Liver (tissue), 9 donors: ENCODE results near the gene KRTAP6-2. TPM values are rescaled to one million over a fixed set of nuclear protein-coding genes. Genes with fewer than 3 reads are reported as not detected.

Source experiments
- DNase-seq: peaks from one replicate; pipeline ENCODE4 v3.0.0-alpha.2; 2017; ENCODE audit warnings: low spot score
- H3K27ac ChIP-seq, 2 donors: one replicate each; pipeline ENCODE4 v1.7.0; 2013; ENCODE audit warnings: inconsistent platforms in 2 of 2, low read length in 2 of 2, control low read depth in 1 of 2, low read depth in 1 of 2, mild to moderate bottlenecking in 1 of 2
- H3K27me3 ChIP-seq, 4 donors: one replicate each; pipeline versions ENCODE4 v1.6.1 to v1.7.0; 2013; ENCODE audit warnings: low read length in 3 of 4, inconsistent platforms in 1 of 4, mild to moderate bottlenecking in 1 of 4, moderate library complexity in 1 of 4; ENCODE audit not compliant: control insufficient read depth in 4 of 4, insufficient read depth in 4 of 4
- H3K36me3 ChIP-seq, 4 donors: one replicate each; pipeline versions ENCODE4 v1.6.1 to v1.7.0; 2013; ENCODE audit warnings: low read length in 3 of 4, mild to moderate bottlenecking in 3 of 4, low read depth in 1 of 4, moderate library complexity in 1 of 4; ENCODE audit not compliant: control insufficient read depth in 4 of 4, insufficient read depth in 3 of 4
- H3K4me1 ChIP-seq, 4 donors: one replicate each; pipeline versions ENCODE4 v1.6.1 to v1.7.0; 2013; ENCODE audit warnings: low read length in 3 of 4, mild to moderate bottlenecking in 3 of 4, moderate library complexity in 1 of 4; ENCODE audit not compliant: control insufficient read depth in 4 of 4, insufficient read depth in 4 of 4
- H3K4me3 ChIP-seq, 3 donors: one replicate each; pipeline versions ENCODE4 v1.6.1 to v1.7.0; 2013; ENCODE audit warnings: low read length in 3 of 3, control low read depth in 1 of 3, low read depth in 1 of 3, mild to moderate bottlenecking in 1 of 3
- H3K9ac ChIP-seq, 2 donors: one replicate each; pipeline ENCODE4 v1.7.0; 2013; ENCODE audit warnings: low read length in 2 of 2, mild to moderate bottlenecking in 2 of 2, moderate library complexity in 2 of 2, control low read depth in 1 of 2, low read depth in 1 of 2
- H3K9me3 ChIP-seq, 4 donors: one replicate each; pipeline versions ENCODE4 v1.6.1 to v1.7.0; 2013; ENCODE audit warnings: low read length in 3 of 4; ENCODE audit not compliant: control insufficient read depth in 4 of 4
- ATF3 ChIP-seq: IDR thresholded peaks from 2 replicates; pipeline ENCODE4 v1.6.1; 2016; ENCODE audit warnings: antibody characterized with exemption
- CTCF ChIP-seq: fragments of 150-350 bp; IDR thresholded peaks from 2 replicates; pipeline ENCODE4 v1.5.1; 2017; ENCODE audit warnings: improper control_type of control experiment, low read depth, low read length; ENCODE audit not compliant: missing input control
- EGR1 ChIP-seq, 2 donors: IDR thresholded peaks; 2 replicates each; pipeline ENCODE4 v1.6.1; 2016 to 2018; ENCODE audit warnings: antibody characterized with exemption in 2 of 2, low read depth in 2 of 2
- FOXA1 ChIP-seq: IDR thresholded peaks from 2 replicates; pipeline ENCODE4 v1.6.1; 2016; ENCODE audit warnings: antibody characterized with exemption
- GABPA ChIP-seq, 2 donors: IDR thresholded peaks in 1 of 2; conservative IDR thresholded peaks in 1 of 2; 2 replicates each; pipeline ENCODE4 v1.6.1; 2016; ENCODE audit warnings: antibody characterized with exemption in 2 of 2, mild to moderate bottlenecking in 1 of 2, moderate library complexity in 1 of 2
- HNF4A ChIP-seq, 2 donors: conservative IDR thresholded peaks; 2 replicates each; pipeline ENCODE4 v1.6.1; 2016; ENCODE audit warnings: antibody characterized with exemption in 2 of 2, mild to moderate bottlenecking in 2 of 2
- JUND ChIP-seq, 2 donors: IDR thresholded peaks; 2 replicates each; pipeline ENCODE4 v1.6.1; 2016; ENCODE audit warnings: antibody characterized with exemption in 2 of 2
- MAX ChIP-seq: IDR thresholded peaks from 2 replicates; pipeline ENCODE4 v1.6.1; 2016; ENCODE audit warnings: antibody characterized with exemption
- NR2F2 ChIP-seq: IDR thresholded peaks from 2 replicates; pipeline ENCODE4 v1.6.1; 2016; ENCODE audit warnings: antibody characterized with exemption
- RAD21 ChIP-seq, 2 donors: IDR thresholded peaks; 2 replicates each; pipeline ENCODE4 v1.6.1; 2016; ENCODE audit warnings: antibody characterized with exemption in 2 of 2, mild to moderate bottlenecking in 2 of 2
- REST ChIP-seq: IDR thresholded peaks from 2 replicates; pipeline ENCODE4 v1.6.1; 2016; ENCODE audit warnings: antibody characterized with exemption, mild to moderate bottlenecking
- RXRA ChIP-seq, 2 donors: IDR thresholded peaks; 2 replicates each; pipeline ENCODE4 v1.6.1; 2017 to 2018; ENCODE audit warnings: antibody characterized with exemption in 2 of 2, mild to moderate bottlenecking in 1 of 2
- SP1 ChIP-seq: IDR thresholded peaks from 2 replicates; pipeline ENCODE4 v1.6.1; 2018; ENCODE audit warnings: antibody characterized with exemption, mild to moderate bottlenecking
- TAF1 ChIP-seq: conservative IDR thresholded peaks from 2 replicates; pipeline ENCODE4 v1.6.1; 2016; ENCODE audit warnings: antibody characterized with exemption, mild to moderate bottlenecking
- YY1 ChIP-seq: IDR thresholded peaks from 2 replicates; pipeline ENCODE4 v1.6.1; 2016; ENCODE audit warnings: antibody characterized with exemption, mild to moderate bottlenecking
- ZBTB33 ChIP-seq: IDR thresholded peaks from 2 replicates; pipeline ENCODE4 v1.6.1; 2016; ENCODE audit warnings: antibody characterized with exemption
- WGBS: extraction: QIAGEN DNeasy Blood & Tissue Kit; methylation state at CpG from one replicate; pipeline ENCODE4 v1.1.7; 2013; 5-methylcytosine and 5-hydroxymethylcytosine counted together
- polyA plus RNA-seq, 2 donors: library from polyadenylated mRNA; stranded (reverse) in 1 of 2; unstranded in 1 of 2; fragments of 200-250 nt in 1 of 2; fragments of >200 nt in 1 of 2; fragmentation: Nextera tagmentation in 1 of 2; extraction: Ambion mirVana in 1 of 2; gene quantifications; one replicate each; pipeline versions ENCODE4 v1.2.1 to v1.2.3, GENCODE V29; 2013 to 2015
- total RNA-seq, 2 donors: library from RNA; depleted of rRNA; stranded (reverse); fragments of >200 nt; gene quantifications; one replicate each; pipeline ENCODE4 v1.2.3, GENCODE V29; 2014
- donor health status: healthy.
- donor health status: healthy.
- donor health status: healthy.
- donor health status: healthy.
- donor health status: healthy.

Gene KRTAP6-2
- total and polyA plus RNA-seq, 4 donors = not detected

GRCh38 chr21:30561957-30562356 lies 36.7 kb downstream of the KRTAP6-2 start:
- no peaks in the 10 kb centered on the region for H3K27me3 ChIP-seq
- no peak overlapping the region for H3K4me3 ChIP-seq
- H3K4me1 ChIP-seq = no peaks in the 10 kb centered on the region
- H3K36me3 ChIP-seq = no peaks in the 10 kb centered on the region
- WGBS = 65% methylated on average over 2 of the region's 2 CpGs
- no peak for DNase-seq
- no peak overlapping the region for H3K9ac ChIP-seq
- no peak overlapping the region for H3K27ac ChIP-seq
- no peaks in the 10 kb centered on the region for H3K9me3 ChIP-seq
- TF ChIP-seq HNF4A (conservative IDR thresholded peaks at IDR 0.05) (no peak), CTCF (no peak), SP1 (no peak), EGR1 (IDR thresholded peaks at IDR 0.05; ENCODE audit: low read depth in 2 of 2) (no peak), REST (no peak), YY1 (no peak), NR2F2 (no peak), FOXA1 (no peak), RAD21 (IDR thresholded peaks at IDR 0.05) (no peak), GABPA (IDR thresholded peaks at IDR 0.05 in 1 of 2, conservative IDR thresholded peaks at IDR 0.05 in 1 of 2) (no peak), JUND (IDR thresholded peaks at IDR 0.05) (no peak)

- no peaks in the 10 kb centered on the region for H3K36me3 ChIP-seq
- whole genome bisulfite sequencing = 63% methylated on average over 2 of the region's 2 CpGs
- H3K9me3 ChIP-seq = no peaks in the 10 kb centered on the region
- H3K4me1 ChIP-seq = no peaks in the 10 kb centered on the region
- H3K27me3 ChIP-seq = no peaks in the 10 kb centered on the region
- no peak for DNase-seq
- no peak within 1 kb of the TSS for H3K9ac ChIP-seq
- TF ChIP-seq RXRA (IDR thresholded peaks at IDR 0.05) (no peak), ATF3 (no peak), TAF1 (no peak), CTCF (no peak), GABPA (IDR thresholded peaks at IDR 0.05 in 1 of 2, conservative IDR thresholded peaks at IDR 0.05 in 1 of 2) (no peak), EGR1 (IDR thresholded peaks at IDR 0.05; ENCODE audit: low read depth in 2 of 2) (no peak), JUND (IDR thresholded peaks at IDR 0.05) (no peak), YY1 (no peak), ZBTB33 (no peak), RAD21 (IDR thresholded peaks at IDR 0.05) (no peak), NR2F2 (no peak), SP1 (no peak), FOXA1 (no peak), REST (no peak), MAX (no peak)
- H3K27ac ChIP-seq = no peak within 1 kb of the TSS
- H3K4me3 ChIP-seq = no peak within 1 kb of the TSS
Observed at GRCh38 chr21:30561264-30561895, 37.3 kb downstream of the KRTAP6-2 start, which contains the start of gene KRTAP19-7. Gene KRTAP19-7, minus strand, starts transcription at chr21:30561314. Its CDS starts 25 bp downstream, at chr21:30561289.
